CD14-positive monocyte (primary cell): ENCODE data around the gene SUFU. TPM values are rescaled to one million over a fixed set of nuclear protein-coding genes. Genes with fewer than 3 reads are reported as not detected.

Experiments
- DNase-seq, 3 donors: peaks; one replicate each; pipeline ENCODE4 v3.0.0-alpha.2; 2011 to 2022
- H2AFZ ChIP-seq: 2 replicates; pipeline ENCODE4 v1.6.0; 2012; ENCODE audit warnings: mild to moderate bottlenecking, low read depth, low read length, inconsistent platforms; ENCODE audit not compliant: insufficient read depth, poor library complexity, severe bottlenecking
- H3K27ac ChIP-seq, 2 donors: 1 replicate in 1 of 2; 2 replicates in 1 of 2; pipeline ENCODE4 v1.5.1; 2012 to 2013; ENCODE audit warnings: low read length in 2 of 2, control low read depth in 1 of 2, inconsistent platforms in 1 of 2, low read depth in 1 of 2, mild to moderate bottlenecking in 1 of 2
- H3K27me3 ChIP-seq, 2 donors: one replicate each; pipeline versions ENCODE4 v1.6.0 to v1.6.1; 2011 to 2013; ENCODE audit warnings: low read length in 2 of 2; ENCODE audit not compliant: control insufficient read depth in 2 of 2, insufficient read depth in 2 of 2
- H3K36me3 ChIP-seq, 2 donors: replicated peaks in 1 of 2; 1 replicate in 1 of 2; 2 replicates in 1 of 2; pipeline versions ENCODE4 v1.5.1 to v1.6.1; 2012 to 2013; ENCODE audit warnings: low read length in 2 of 2, control low read depth in 1 of 2, inconsistent platforms in 1 of 2, mild to moderate bottlenecking in 1 of 2; ENCODE audit not compliant: insufficient read depth in 2 of 2, control insufficient read depth in 1 of 2
- H3K4me1 ChIP-seq, 2 donors: 1 replicate in 1 of 2; 2 replicates in 1 of 2; pipeline versions ENCODE4 v1.5.1 to v1.6.1; 2012 to 2013; ENCODE audit warnings: low read length in 2 of 2, control low read depth in 1 of 2, inconsistent platforms in 1 of 2, mild to moderate bottlenecking in 1 of 2, moderate library complexity in 1 of 2; ENCODE audit not compliant: insufficient read depth in 2 of 2, control insufficient read depth in 1 of 2
- H3K4me2 ChIP-seq: replicated peaks from 2 replicates; pipeline ENCODE3; 2012; ENCODE audit warnings: low read length, moderate library complexity, mild to moderate bottlenecking; ENCODE audit not compliant: poor library complexity, severe bottlenecking; ENCODE audit errors: extremely low read depth
- H3K4me3 ChIP-seq, 3 experiments: fragments of 200-600 bp in 1 of 3; sonication (generic) in 1 of 3; replicated peaks in 1 of 3; 1 replicate in 2 of 3; 2 replicates in 1 of 3; pipeline ENCODE4 v1.5.1; 2011 to 2013; ENCODE audit warnings: low read length in 3 of 3, mild to moderate bottlenecking in 3 of 3, control low read depth in 2 of 3, low read depth in 2 of 3, inconsistent platforms in 1 of 3, moderate library complexity in 1 of 3
- H3K79me2 ChIP-seq: 2 replicates; pipeline ENCODE4 v1.6.0; 2012; ENCODE audit warnings: mild to moderate bottlenecking, control low read depth, inconsistent platforms, low read length, moderate library complexity; ENCODE audit not compliant: insufficient read depth
- H3K9ac ChIP-seq: 2 replicates; pipeline ENCODE4 v1.6.0; 2017; ENCODE audit warnings: low read length, mild to moderate bottlenecking; ENCODE audit not compliant: insufficient read depth, poor library complexity, severe bottlenecking
- H3K9me3 ChIP-seq, 2 donors: replicated peaks in 1 of 2; 1 replicate in 1 of 2; 2 replicates in 1 of 2; pipeline versions ENCODE4 v1.5.1 to v1.6.1; 2012 to 2013; ENCODE audit warnings: low read length in 2 of 2, control low read depth in 1 of 2; ENCODE audit not compliant: control insufficient read depth in 1 of 2, insufficient read depth in 1 of 2
- H4K20me1 ChIP-seq: 2 replicates; pipeline ENCODE4 v1.6.0; 2012; ENCODE audit warnings: mild to moderate bottlenecking, low read length, control low read depth, moderate library complexity; ENCODE audit not compliant: insufficient read depth
- H3K27ac Mint-ChIP-seq, 7 donors: one replicate each; pipeline ENCODE4 v1.8.0; 2020; ENCODE audit warnings: mild to moderate bottlenecking in 7 of 7, mixed read lengths in 7 of 7, moderate library complexity in 6 of 7, inconsistent platforms in 2 of 7
- H3K27me3 Mint-ChIP-seq, 3 donors: one replicate each; pipeline ENCODE4 v1.8.0; 2021 to 2022; ENCODE audit warnings: low read depth in 3 of 3, mild to moderate bottlenecking in 3 of 3, mixed read lengths in 3 of 3, moderate library complexity in 3 of 3, inconsistent platforms in 1 of 3
- H3K36me3 Mint-ChIP-seq, 2 donors: one replicate each; pipeline ENCODE4 v1.8.0; 2020; ENCODE audit warnings: mixed read lengths in 2 of 2, inconsistent platforms in 1 of 2, mild to moderate bottlenecking in 1 of 2
- H3K4me1 Mint-ChIP-seq: one replicate; pipeline ENCODE4 v1.8.0; 2020; ENCODE audit warnings: mild to moderate bottlenecking, mixed read lengths
- H3K4me3 Mint-ChIP-seq, 2 donors: one replicate each; pipeline ENCODE4 v1.8.0; 2020; ENCODE audit warnings: mild to moderate bottlenecking in 2 of 2, mixed read lengths in 2 of 2, moderate library complexity in 1 of 2
- H3K9me3 Mint-ChIP-seq, 7 donors: one replicate each; pipeline ENCODE4 v1.8.0; 2020 to 2022; ENCODE audit warnings: mixed read lengths in 7 of 7, mild to moderate bottlenecking in 6 of 7, moderate library complexity in 6 of 7, inconsistent platforms in 2 of 7
- WGBS: methylation state at CpG from one replicate; pipeline ENCODE4 v1.1.5; 2013; ENCODE audit warnings: missing lambda C conversion rate; ENCODE audit not compliant: insufficient coverage; 5-methylcytosine and 5-hydroxymethylcytosine counted together
- intact Hi-C, 2 donors: fragments of 100-400 bp; cut with micrococcal nuclease; formaldehyde crosslinking; loops; one replicate each; pipeline versions ENCODE4 v1.15.0 to v1.15.1; 2023
- polyA plus RNA-seq, 3 donors: library from polyadenylated mRNA; depleted of rRNA in 1 of 3; unstranded in 2 of 3; stranded (reverse) in 1 of 3; fragments of 300-500 nt in 2 of 3; fragments of >200 nt in 1 of 3; fragmentation: Illumina TruSeq in 2 of 3; gene quantifications; 1 replicate in 2 of 3; 2 replicates in 1 of 3; pipeline ENCODE4 v1.2.3, GENCODE V29; 2012 to 2021
- TF ChIP-seq, protein P1 (sequence below): fragments of 200-600 bp; IDR thresholded peaks from one replicate; pipeline ENCODE4 v1.8.0; 2022; ENCODE audit warnings: antibody characterized with exemption, mild to moderate bottlenecking

SUFU gene
- polyA plus RNA-seq, 3 donors, result 3.2 to 10.0 (median 5.7) TPM

DNA sequence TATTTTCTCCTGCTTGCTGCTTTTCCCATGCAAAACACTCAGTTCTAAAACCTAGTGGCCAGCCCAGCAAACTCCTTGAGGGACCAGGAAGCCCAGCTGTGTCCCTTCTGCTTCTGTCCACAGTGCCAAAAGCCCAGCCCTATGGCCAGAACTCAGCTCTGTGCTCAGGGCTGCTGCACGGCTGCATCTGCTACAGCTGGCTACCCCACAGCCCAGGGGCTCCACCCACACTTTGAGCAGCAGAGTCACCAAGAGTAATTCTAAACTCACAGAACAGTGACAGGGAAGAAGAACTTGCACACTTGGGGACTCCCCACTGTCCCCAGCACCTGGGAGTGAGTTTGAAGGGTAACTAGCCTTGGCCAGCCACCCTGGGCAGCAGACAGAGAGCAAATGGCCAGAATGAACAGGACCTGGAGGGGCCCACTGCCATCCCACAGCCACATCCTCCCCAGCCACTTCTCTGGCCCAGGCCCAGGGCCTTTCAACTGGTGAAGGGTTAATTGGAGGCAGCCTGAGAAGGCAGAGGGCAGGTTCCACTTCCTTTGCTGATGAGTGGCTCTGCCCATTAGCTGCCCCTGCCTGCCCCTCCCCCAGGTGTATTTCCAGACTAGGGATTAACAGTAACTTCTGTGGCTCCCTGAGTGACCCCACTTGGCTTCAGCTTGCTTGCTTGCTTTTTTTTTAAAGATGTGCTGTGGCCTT is 112.4 kb downstream of the SUFU start:
- Histone ChIP-seq H3K79me2 (no peaks in the 10 kb centered on the region), H3K4me3 (no peak overlapping the region), H3K9ac (no peak overlapping the region), H4K20me1 (no peaks in the 10 kb centered on the region), H3K4me1 (no peaks in the 10 kb centered on the region), H2AFZ (no peak overlapping the region), H3K4me2 (no peak overlapping the region), H3K27ac (no peak overlapping the region), H3K27me3 (no peaks in the 10 kb centered on the region), H3K36me3 (peaks cover 64 to 87% of the 10 kb centered on the region in 2 donors), H3K9me3 (no peaks in the 10 kb centered on the region)
- no peak for DNase-seq
- Mint-ChIP-seq H3K4me1 (peaks cover 2% of the 10 kb centered on the region), H3K27me3 (peaks cover 0 to 4% (median 2%) of the 10 kb centered on the region in 3 donors), H3K27ac (no peak overlapping the region), H3K9me3 (no peaks in the 10 kb centered on the region), H3K4me3 (no peak overlapping the region), H3K36me3 (peaks cover 60 to 84% of the 10 kb centered on the region in 2 donors)
- TF ChIP-seq, protein P1, sequence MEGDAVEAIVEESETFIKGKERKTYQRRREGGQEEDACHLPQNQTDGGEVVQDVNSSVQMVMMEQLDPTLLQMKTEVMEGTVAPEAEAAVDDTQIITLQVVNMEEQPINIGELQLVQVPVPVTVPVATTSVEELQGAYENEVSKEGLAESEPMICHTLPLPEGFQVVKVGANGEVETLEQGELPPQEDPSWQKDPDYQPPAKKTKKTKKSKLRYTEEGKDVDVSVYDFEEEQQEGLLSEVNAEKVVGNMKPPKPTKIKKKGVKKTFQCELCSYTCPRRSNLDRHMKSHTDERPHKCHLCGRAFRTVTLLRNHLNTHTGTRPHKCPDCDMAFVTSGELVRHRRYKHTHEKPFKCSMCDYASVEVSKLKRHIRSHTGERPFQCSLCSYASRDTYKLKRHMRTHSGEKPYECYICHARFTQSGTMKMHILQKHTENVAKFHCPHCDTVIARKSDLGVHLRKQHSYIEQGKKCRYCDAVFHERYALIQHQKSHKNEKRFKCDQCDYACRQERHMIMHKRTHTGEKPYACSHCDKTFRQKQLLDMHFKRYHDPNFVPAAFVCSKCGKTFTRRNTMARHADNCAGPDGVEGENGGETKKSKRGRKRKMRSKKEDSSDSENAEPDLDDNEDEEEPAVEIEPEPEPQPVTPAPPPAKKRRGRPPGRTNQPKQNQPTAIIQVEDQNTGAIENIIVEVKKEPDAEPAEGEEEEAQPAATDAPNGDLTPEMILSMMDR, result no peak
- intact Hi-C loops, result no loop called here
- 71% methylated on average over 1 of the region's 1 CpG for WGBS

DNA sequence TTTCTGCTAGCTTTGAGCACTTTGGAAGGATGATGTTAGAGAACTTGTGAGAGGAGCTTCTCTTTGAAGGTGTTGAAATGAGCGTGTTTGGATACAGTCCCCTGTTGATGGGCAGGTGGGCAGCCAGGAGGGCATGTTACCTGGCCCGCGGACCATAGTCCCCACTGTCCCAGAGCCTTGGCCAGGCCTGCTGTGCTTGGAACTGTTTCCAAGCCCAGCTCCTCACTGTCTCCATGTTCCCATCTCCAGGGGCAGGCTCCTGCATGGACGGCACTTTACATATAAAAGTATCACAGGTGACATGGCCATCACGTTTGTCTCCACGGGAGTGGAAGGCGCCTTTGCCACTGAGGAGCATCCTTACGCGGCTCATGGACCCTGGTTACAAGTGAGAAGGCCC is 113.3 kb downstream of the SUFU start:
- peaks cover 66 to 89% of the 10 kb centered on the region in 2 donors for H3K36me3 ChIP-seq
- no peak overlapping the region for H3K27ac Mint-ChIP-seq
- no peaks in the 10 kb centered on the region for H3K9me3 ChIP-seq
- H3K4me1 ChIP-seq, result no peaks in the 10 kb centered on the region
- no peak overlapping the region for H2AFZ ChIP-seq
- no peak overlapping the region for H3K4me2 ChIP-seq
- H3K36me3 Mint-ChIP-seq, result peaks cover 55 to 84% of the 10 kb centered on the region in 2 donors
- H3K27me3 Mint-ChIP-seq, result peaks cover 0 to 4% (median 2%) of the 10 kb centered on the region in 3 donors
- no peak overlapping the region for H3K4me3 ChIP-seq
- no peaks in the 10 kb centered on the region for H3K79me2 ChIP-seq
- no peak overlapping the region for H3K9ac ChIP-seq
- H3K4me3 Mint-ChIP-seq, result peak overlapping the region in 1 of 2 donors; percentile 0
- 98% methylated on average over 7 of the region's 9 CpGs for WGBS
- DNase-seq, result no peak
- no peaks in the 10 kb centered on the region for H3K27me3 ChIP-seq
- no peaks in the 10 kb centered on the region for H3K9me3 Mint-ChIP-seq
- intact Hi-C loops, result no loop called here
- TF ChIP-seq, protein P1, result no peak
- no peaks in the 10 kb centered on the region for H4K20me1 ChIP-seq
- no peak overlapping the region for H3K27ac ChIP-seq
- peaks cover 2% of the 10 kb centered on the region for H3K4me1 Mint-ChIP-seq
